OCI-LY1 (cell line): ENCODE measurements around the gene SOS1.

ENCODE experiments used
- H2AFZ ChIP-seq: fragments of 200-600 bp; sonication (generic), shearing (Covaris generic); 2 replicates; pipeline ENCODE4 v1.6.0; 2014; ENCODE audit warnings: antibody characterized with exemption, mild to moderate bottlenecking, low read length
- H3F3A ChIP-seq: fragments of 200-600 bp; sonication (generic), shearing (Covaris generic); 2 replicates; pipeline ENCODE4 v1.6.0; 2014; ENCODE audit warnings: mild to moderate bottlenecking, antibody characterized with exemption, low read length, moderate library complexity; ENCODE audit not compliant: insufficient read depth
- H3K27ac ChIP-seq: fragments of 200-600 bp; sonication (generic); 2 replicates; pipeline ENCODE4 v1.5.1; 2014; ENCODE audit warnings: low read length, mixed run types, mild to moderate bottlenecking, low read depth; ENCODE audit not compliant: poor library complexity, severe bottlenecking
- H3K27me3 ChIP-seq: fragments of 200-600 bp; sonication (generic); 2 replicates; pipeline ENCODE4 v1.6.0; 2014; ENCODE audit warnings: antibody characterized with exemption, mild to moderate bottlenecking, low read length, moderate library complexity; ENCODE audit not compliant: insufficient read depth
- H3K36me3 ChIP-seq: fragments of 200-600 bp; sonication (generic); 2 replicates; pipeline ENCODE4 v1.6.1; 2014; ENCODE audit warnings: mild to moderate bottlenecking, antibody characterized with exemption, low read length, moderate library complexity, mixed read lengths; ENCODE audit not compliant: insufficient read depth
- H3K4me1 ChIP-seq: fragments of 200-600 bp; sonication (generic); 2 replicates; pipeline ENCODE4 v1.5.1; 2014; ENCODE audit warnings: mild to moderate bottlenecking, low read length, moderate library complexity; ENCODE audit not compliant: insufficient read depth, severe bottlenecking
- H3K4me2 ChIP-seq: fragments of 200-600 bp; sonication (generic), shearing (Covaris generic); 2 replicates; pipeline ENCODE4 v1.6.1; 2014; ENCODE audit warnings: low read length
- H3K4me3 ChIP-seq: fragments of 200-600 bp; sonication (generic); 2 replicates; pipeline ENCODE4 v1.5.1; 2014; ENCODE audit warnings: low read length, low read depth, mild to moderate bottlenecking, mixed read lengths; ENCODE audit not compliant: poor library complexity, severe bottlenecking
- H3K79me2 ChIP-seq: fragments of 200-600 bp; shearing (Covaris generic); 2 replicates; pipeline ENCODE4 v1.6.1; 2016; ENCODE audit warnings: mixed run types, low read length, mixed read lengths; ENCODE audit not compliant: insufficient read depth
- H3K9ac ChIP-seq: fragments of 200-600 bp; sonication (generic), shearing (Covaris generic); 2 replicates; pipeline ENCODE4 v1.6.1; 2014; ENCODE audit warnings: mild to moderate bottlenecking, low read length, mixed read lengths
- H3K9me2 ChIP-seq: fragments of 200-600 bp; sonication (generic), shearing (Covaris generic); 2 replicates; pipeline ENCODE4 v1.6.1; 2014; ENCODE audit warnings: low read depth, mild to moderate bottlenecking, low read length, mixed read lengths
- H3K9me3 ChIP-seq: fragments of 200-600 bp; shearing (Covaris generic); 2 replicates; pipeline ENCODE4 v1.6.1; 2014; ENCODE audit warnings: low read length, mixed read lengths
- H4K20me1 ChIP-seq: fragments of 200-600 bp; sonication (generic), shearing (Covaris generic); 2 replicates; pipeline ENCODE4 v1.6.0; 2016; ENCODE audit warnings: mild to moderate bottlenecking, low read length; ENCODE audit not compliant: insufficient read depth
- CTCF ChIP-seq: fragments of 200-600 bp; sonication (generic), shearing (Covaris generic); IDR thresholded peaks from 2 replicates; pipeline ENCODE4 v1.5.1; 2017; ENCODE audit warnings: mild to moderate bottlenecking, antibody characterized with exemption, low read length, moderate library complexity, mixed read lengths
- EZH2 ChIP-seq: fragments of 200-600 bp; sonication (generic), shearing (Covaris generic); IDR thresholded peaks from 2 replicates; pipeline ENCODE4 v1.8.0; 2017; ENCODE audit warnings: borderline replicate concordance, mixed run types, mild to moderate bottlenecking, antibody characterized with exemption, low read length, moderate library complexity, mixed read lengths

Gene SOS1

GRCh38 chr2:38977047-38977446, 143.8 kb downstream of the SOS1 start:
- Histone ChIP-seq H3K9ac (no peak overlapping the region), H3K27ac (no peak overlapping the region), H3K9me2 (no peaks in the 10 kb centered on the region), H3F3A (no peaks in the 10 kb centered on the region), H3K4me1 (no peaks in the 10 kb centered on the region), H4K20me1 (no peaks in the 10 kb centered on the region), H3K27me3 (no peaks in the 10 kb centered on the region), H3K9me3 (no peaks in the 10 kb centered on the region), H2AFZ (no peak overlapping the region), H3K36me3 (peaks cover 14% of the 10 kb centered on the region), H3K79me2 (no peaks in the 10 kb centered on the region), H3K4me2 (no peak overlapping the region), H3K4me3 (no peak overlapping the region)
- no peak for TF ChIP-seq EZH2
- no peak for TF ChIP-seq CTCF

GRCh38 chr2:38975042-38975441, 145.8 kb downstream of the SOS1 start:
- Histone ChIP-seq H4K20me1 (no peaks in the 10 kb centered on the region), H3K9me3 (no peaks in the 10 kb centered on the region), H3K4me1 (no peaks in the 10 kb centered on the region), H2AFZ (no peak overlapping the region), H3K27ac (no peak overlapping the region), H3K27me3 (no peaks in the 10 kb centered on the region), H3K36me3 (peaks cover 32% of the 10 kb centered on the region), H3K9ac (no peak overlapping the region), H3K4me3 (no peak overlapping the region), H3K79me2 (no peaks in the 10 kb centered on the region), H3F3A (no peaks in the 10 kb centered on the region), H3K9me2 (no peaks in the 10 kb centered on the region), H3K4me2 (no peak overlapping the region)
- TF ChIP-seq EZH2 = no peak
- TF ChIP-seq CTCF = no peak

- H3K36me3 ChIP-seq = peaks cover 49% of the 10 kb centered on the region
- no peak overlapping the region for H3K4me2 ChIP-seq
- H3K4me1 ChIP-seq = no peaks in the 10 kb centered on the region
- no peaks in the 10 kb centered on the region for H3K9me3 ChIP-seq
- H3K4me3 ChIP-seq = no peak overlapping the region
- no peak overlapping the region for H3K9ac ChIP-seq
- H3F3A ChIP-seq = no peaks in the 10 kb centered on the region
- no peaks in the 10 kb centered on the region for H3K9me2 ChIP-seq
- no peaks in the 10 kb centered on the region for H4K20me1 ChIP-seq
- H2AFZ ChIP-seq = no peak overlapping the region
- H3K27ac ChIP-seq = no peak overlapping the region
- H3K27me3 ChIP-seq = no peaks in the 10 kb centered on the region
- TF ChIP-seq EZH2 (no peak), CTCF (no peak)
- no peaks in the 10 kb centered on the region for H3K79me2 ChIP-seq
These were observed 147.6 kb downstream of the SOS1 start for GRCh38 chr2:38973266-38973665.
